ENCODE measurements around the gene GFOD2.

GFOD2 gene

GRCh38 chr16:67647681-67648080 lies 71.4 kb downstream of the GFOD2 start:
- peaks cover 0 to 55% (median 39%) of the 10 kb centered on the region in 11 experiments; a peak in 14 of 22 replicates for H3K36me3 ChIP-seq
- no peaks in the 10 kb centered on the region for H3K9me3 ChIP-seq (replicated peaks in 1 of 11)
- H3K27me3 ChIP-seq = peaks cover 0 to 5% (median 0%) of the 10 kb centered on the region in 11 experiments; a peak in 1 of 22 replicates
- H4K20me1 ChIP-seq = peaks cover 0 to 14% (median 0%) of the 10 kb centered on the region in 11 experiments; a peak in 3 of 22 replicates
- H3K4me3 ChIP-seq = no peak overlapping the region
- no peak overlapping the region for H3K9ac ChIP-seq
- no peak overlapping the region for H3K27ac ChIP-seq
- H3K4me2 ChIP-seq = no peak overlapping the region
- TF ChIP-seq Cebpa-rat (IDR thresholded peaks at IDR 0.05) = no peak
- peaks cover 0 to 28% (median 23%) of the 10 kb centered on the region in 10 experiments; a peak in 17 of 20 replicates for H3K4me1 ChIP-seq

- Histone ChIP-seq H3K4me1 (peaks cover 0 to 33% (median 23%) of the 10 kb centered on the region in 10 experiments; a peak in 17 of 20 replicates), H3K4me2 (no peak overlapping the region), H3K9me3 (replicated peaks in 1 of 11) (no peaks in the 10 kb centered on the region), H3K4me3 (no peak overlapping the region), H3K27me3 (peaks cover 0 to 5% (median 0%) of the 10 kb centered on the region in 11 experiments; a peak in 1 of 22 replicates), H3K27ac (no peak overlapping the region), H4K20me1 (peaks cover 0 to 19% (median 0%) of the 10 kb centered on the region in 11 experiments; a peak in 4 of 22 replicates), H3K36me3 (peaks cover 0 to 53% (median 35%) of the 10 kb centered on the region in 11 experiments; a peak in 14 of 22 replicates), H3K9ac (no peak overlapping the region; a peak in 1 of 22 replicates)
- no peak for TF ChIP-seq Cebpa-rat (IDR thresholded peaks at IDR 0.05)
Measured at GRCh38 chr16:67647111-67647651, 71.9 kb downstream of the GFOD2 start.

- Histone ChIP-seq H3K9me3 (replicated peaks in 1 of 11) (no peaks in the 10 kb centered on the region), H3K27me3 (peaks cover 0 to 5% (median 0%) of the 10 kb centered on the region in 11 experiments; a peak in 1 of 22 replicates), H3K4me3 (peak overlapping the region; percentile 46 to 70 (median 59)), H4K20me1 (peaks cover 0 to 10% (median 0%) of the 10 kb centered on the region in 11 experiments; a peak in 5 of 22 replicates), H3K4me2 (peak overlapping the region; percentile 67 to 97 (median 83)), H3K36me3 (peaks cover 0 to 36% (median 19%) of the 10 kb centered on the region in 11 experiments; a peak in 14 of 22 replicates), H3K4me1 (peaks cover 0 to 42% (median 25%) of the 10 kb centered on the region in 10 experiments; a peak in 17 of 20 replicates), H3K27ac (peak overlapping the region in 10 of 11 experiments; percentile 25 to 90 (median 64); a peak in 21 of 22 replicates), H3K9ac (peak overlapping the region; percentile 61 to 91 (median 75))
- no peak for TF ChIP-seq Cebpa-rat (IDR thresholded peaks at IDR 0.05)
Measured at GRCh38 chr16:67645397-67646121, 73.6 kb downstream of the GFOD2 start.

- H3K36me3 ChIP-seq = peaks cover 10 to 33% (median 23%) of the 10 kb centered on the region in 11 experiments; a peak in 21 of 22 replicates
- H3K4me1 ChIP-seq = peaks cover 0 to 49% (median 25%) of the 10 kb centered on the region in 10 experiments; a peak in 17 of 20 replicates
- peak overlapping the region in 2 of 11 experiments; percentile 79 to 90; a peak in 3 of 22 replicates for H3K27ac ChIP-seq
- peak overlapping the region in 9 of 11 experiments; percentile 68 to 97 (median 86); a peak in 16 of 22 replicates for H3K4me2 ChIP-seq
- peaks cover 0 to 10% (median 0%) of the 10 kb centered on the region in 11 experiments; a peak in 4 of 22 replicates for H4K20me1 ChIP-seq
- TF ChIP-seq Cebpa-rat (IDR thresholded peaks at IDR 0.05) = no peak
- peaks cover 0 to 5% (median 0%) of the 10 kb centered on the region in 11 experiments; a peak in 1 of 22 replicates for H3K27me3 ChIP-seq
- H3K4me3 ChIP-seq = no peak overlapping the region
- H3K9ac ChIP-seq = peak overlapping the region in 4 of 11 experiments; percentile 3 to 91 (median 83); a peak in 5 of 22 replicates
- H3K9me3 ChIP-seq (replicated peaks in 1 of 11) = no peaks in the 10 kb centered on the region
Measured at GRCh38 chr16:67644038-67644437, 75.1 kb downstream of the GFOD2 start.

- H3K27ac ChIP-seq = peak overlapping the region in 1 of 11 experiments; percentile 21; a peak in 1 of 22 replicates
- peak overlapping the region in 4 of 11 experiments; percentile 10 to 52 (median 28); a peak in 6 of 22 replicates for H3K4me2 ChIP-seq
- peaks cover 0 to 17% (median 0%) of the 10 kb centered on the region in 11 experiments; a peak in 5 of 22 replicates for H4K20me1 ChIP-seq
- no peak for TF ChIP-seq Cebpa-rat (IDR thresholded peaks at IDR 0.05)
- H3K9ac ChIP-seq = peak overlapping the region in 4 of 11 experiments; percentile 6 to 21 (median 14); a peak in 4 of 22 replicates
- H3K36me3 ChIP-seq = peaks cover 27 to 39% (median 32%) of the 10 kb centered on the region in 11 experiments
- no peaks in the 10 kb centered on the region for H3K9me3 ChIP-seq (replicated peaks in 1 of 11)
- H3K4me3 ChIP-seq = no peak overlapping the region
- peaks cover 0 to 5% (median 0%) of the 10 kb centered on the region in 11 experiments; a peak in 1 of 22 replicates for H3K27me3 ChIP-seq
- H3K4me1 ChIP-seq = peaks cover 0 to 49% (median 25%) of the 10 kb centered on the region in 10 experiments; a peak in 17 of 20 replicates
Measured at GRCh38 chr16:67641779-67642708, 77.1 kb downstream of the GFOD2 start.

- Histone ChIP-seq H3K27ac (no peak overlapping the region), H3K9me3 (replicated peaks in 1 of 11) (no peaks in the 10 kb centered on the region), H4K20me1 (peaks cover 0 to 48% (median 7%) of the 10 kb centered on the region in 11 experiments; a peak in 9 of 22 replicates), H3K36me3 (peaks cover 71 to 81% (median 76%) of the 10 kb centered on the region in 11 experiments), H3K4me1 (peaks cover 0 to 21% (median 2%) of the 10 kb centered on the region in 10 experiments; a peak in 7 of 20 replicates), H3K27me3 (no peaks in the 10 kb centered on the region), H3K4me2 (no peak overlapping the region), H3K4me3 (no peak overlapping the region), H3K9ac (no peak overlapping the region)
- TF ChIP-seq Cebpa-rat (IDR thresholded peaks at IDR 0.05) = no peak
Measured at GRCh38 chr16:67637625-67638024, 81.5 kb downstream of the GFOD2 start.

GRCh38 chr16:67636713-67637112 lies 82.4 kb downstream of the GFOD2 start:
- Histone ChIP-seq H3K9ac (no peak overlapping the region), H4K20me1 (peaks cover 0 to 48% (median 15%) of the 10 kb centered on the region in 11 experiments; a peak in 11 of 22 replicates), H3K27me3 (no peaks in the 10 kb centered on the region), H3K4me3 (no peak overlapping the region), H3K36me3 (peaks cover 80 to 90% (median 85%) of the 10 kb centered on the region in 11 experiments), H3K4me2 (no peak overlapping the region), H3K4me1 (peaks cover 0 to 12% (median under 1%) of the 10 kb centered on the region in 10 experiments; a peak in 7 of 20 replicates), H3K27ac (no peak overlapping the region), H3K9me3 (replicated peaks in 1 of 11) (no peaks in the 10 kb centered on the region)
- TF ChIP-seq Cebpa-rat (IDR thresholded peaks at IDR 0.05) = no peak
